ENCODE results near the gene INPP5D. TPM values are rescaled to one million over a fixed set of nuclear protein-coding genes. Genes with fewer than 3 reads are reported as not detected.
"Not testable (repeated sequence)": the region's sequence is repeated elsewhere in the genome, so short reads cannot be mapped to it uniquely, and the experiment has no call there.

INPP5D gene
- polyA plus RNA-seq, 1 donor from 2014 or later = 220 TPM

- peak overlapping the region in 1 of 3 donors; percentile 67 for H3K27ac Mint-ChIP-seq
- H3K9me3 Mint-ChIP-seq = no peaks in the 10 kb centered on the region
- peak overlapping the region in 1 of 4 donors; percentile 23 for H3K4me3 Mint-ChIP-seq
- peaks cover 5% of the 10 kb centered on the region for H3K36me3 Mint-ChIP-seq
- H3K27me3 Mint-ChIP-seq = no peaks in the 10 kb centered on the region
- H3K4me1 Mint-ChIP-seq = peaks cover 18 to 25% (median 18%) of the 10 kb centered on the region in 3 donors
Observed at GRCh38 chr2:233146194-233146593, 86.1 kb downstream of the INPP5D start.

- Mint-ChIP-seq H3K27ac (no peak overlapping the region), H3K36me3 (peaks cover 10% of the 10 kb centered on the region), H3K4me1 (peaks cover 7 to 14% (median 8%) of the 10 kb centered on the region in 3 donors), H3K9me3 (no peaks in the 10 kb centered on the region), H3K4me3 (no peak overlapping the region), H3K27me3 (no peaks in the 10 kb centered on the region)
Observed at GRCh38 chr2:233147136-233147828, 87.1 kb downstream of the INPP5D start.

DNA sequence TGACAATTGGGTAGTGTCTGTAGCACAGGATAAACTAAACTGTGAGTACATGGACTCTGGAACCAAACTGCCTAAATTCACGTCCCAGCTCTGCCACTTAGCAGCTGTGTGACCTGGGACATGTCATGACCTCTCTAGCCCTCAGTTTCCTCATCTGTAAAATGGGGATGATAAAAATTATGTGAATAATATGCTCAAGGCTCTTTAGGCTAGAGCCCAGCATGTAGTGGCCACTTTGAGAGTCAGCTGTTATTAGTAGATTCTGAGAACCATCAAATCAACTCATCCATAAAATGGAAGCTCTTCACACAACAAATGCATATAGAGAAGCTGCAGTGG is 87.7 kb downstream of the INPP5D start:
- Mint-ChIP-seq H3K4me1 (peaks cover 2 to 10% (median 3%) of the 10 kb centered on the region in 3 donors), H3K9me3 (no peaks in the 10 kb centered on the region)

GRCh38 chr2:233148354-233148753 is 88.2 kb downstream of the INPP5D start:
- Mint-ChIP-seq H3K36me3 (peaks cover 12% of the 10 kb centered on the region), H3K27me3 (no peaks in the 10 kb centered on the region), H3K4me3 (peak overlapping the region in 1 of 4 donors; percentile 1), H3K27ac (peak overlapping the region in 1 of 3 donors; percentile 37), H3K9me3 (no peaks in the 10 kb centered on the region), H3K4me1 (peaks cover 0 to 7% (median 1%) of the 10 kb centered on the region in 3 donors)

More for the DNA sequence above, 87.7 kb downstream of the INPP5D start:
- H3K4me3 Mint-ChIP-seq = no peak overlapping the region
- no peaks in the 10 kb centered on the region for H3K27me3 Mint-ChIP-seq
- H3K27ac Mint-ChIP-seq = peak overlapping the region in 1 of 3 donors; percentile 37
- peaks cover 12% of the 10 kb centered on the region for H3K36me3 Mint-ChIP-seq

DNA sequence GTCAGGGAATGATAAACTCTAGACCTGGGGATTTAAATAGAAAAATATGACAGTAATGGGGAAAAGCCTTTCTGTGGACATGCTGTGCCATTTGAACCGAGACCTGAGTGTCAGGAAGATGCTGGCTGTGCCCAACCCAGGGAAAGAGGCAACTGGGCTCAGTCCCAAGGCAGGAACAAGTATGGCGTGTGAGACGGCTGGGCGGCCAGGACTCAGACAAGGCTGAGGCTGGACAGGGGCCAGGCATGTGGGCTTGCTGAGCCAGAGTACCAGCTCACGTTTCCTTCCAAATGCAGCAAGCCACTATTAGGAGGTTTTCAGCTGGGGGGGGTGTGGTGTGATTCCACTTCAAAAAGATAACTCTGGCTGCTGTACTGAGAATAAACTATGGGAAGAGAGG is 92.4 kb downstream of the INPP5D start:
- Mint-ChIP-seq H3K4me3 (peak overlapping the region in 1 of 4 donors; percentile 3), H3K27ac (peak overlapping the region; percentile 4 to 68 (median 14)), H3K9me3 (no peaks in the 10 kb centered on the region), H3K4me1 (peaks cover 0 to 2% (median 0%) of the 10 kb centered on the region in 3 donors), H3K27me3 (no peaks in the 10 kb centered on the region), H3K36me3 (peaks cover 12% of the 10 kb centered on the region)

DNA sequence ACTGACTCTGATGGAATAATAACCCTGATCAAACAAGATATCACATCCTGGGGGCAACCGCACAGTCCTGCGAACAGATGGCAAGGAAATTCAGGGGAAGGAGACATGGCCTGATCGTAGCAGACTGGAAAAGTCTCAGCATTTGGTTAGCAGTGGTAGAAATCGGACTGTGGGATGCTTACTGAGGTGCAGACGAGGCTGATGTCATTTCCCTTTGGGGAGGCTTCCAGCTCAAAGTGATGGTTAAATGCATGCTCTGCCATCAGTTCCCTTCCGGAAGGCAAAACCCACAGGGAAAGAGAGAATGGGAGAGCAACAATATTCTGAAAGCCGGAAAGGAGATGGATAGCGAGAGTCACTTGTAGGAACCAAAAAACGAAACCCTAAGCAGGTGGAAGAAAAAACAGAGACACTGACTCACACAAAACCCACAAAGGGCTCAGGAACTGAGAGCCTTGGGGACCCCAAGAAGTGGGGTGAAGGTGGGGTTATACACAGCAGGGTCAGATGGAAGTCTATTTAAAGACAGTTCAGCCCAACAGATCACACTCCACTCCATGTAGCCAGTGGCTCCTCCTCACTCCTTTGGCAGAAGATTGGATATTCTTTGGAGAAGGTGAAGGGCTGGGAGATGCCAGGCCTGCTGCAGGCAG is 93.1 kb downstream of the INPP5D start:
- Mint-ChIP-seq H3K27ac (peak overlapping the region; percentile 4 to 87 (median 68)), H3K4me3 (peak overlapping the region in 1 of 4 donors; percentile 3), H3K9me3 (no peaks in the 10 kb centered on the region), H3K4me1 (peaks cover 0 to 2% (median 0%) of the 10 kb centered on the region in 3 donors), H3K36me3 (peaks cover 12% of the 10 kb centered on the region), H3K27me3 (no peaks in the 10 kb centered on the region)

DNA sequence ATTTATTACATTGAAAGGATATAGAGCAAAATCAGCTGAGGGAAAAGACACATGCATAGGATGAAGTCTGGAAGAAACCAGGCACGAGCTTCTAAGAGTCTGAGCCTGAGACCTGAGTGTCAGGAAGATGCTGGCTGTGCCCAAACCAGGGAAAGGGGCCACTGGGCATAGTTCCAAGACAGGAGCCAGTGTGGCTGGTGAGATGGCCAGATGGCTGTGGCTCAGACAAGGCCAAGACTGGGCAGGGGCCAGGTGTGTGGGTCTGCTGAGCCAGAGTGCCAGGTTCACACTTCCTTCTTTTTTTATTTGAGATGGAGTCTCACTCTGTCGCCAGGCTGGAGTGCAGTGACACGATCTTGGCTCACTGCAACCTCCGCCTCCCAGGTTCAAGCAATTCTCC is 95.9 kb downstream of the INPP5D start:
- peaks cover 0 to 1% (median 0%) of the 10 kb centered on the region in 3 donors for H3K4me1 Mint-ChIP-seq
- H3K4me3 Mint-ChIP-seq = no peak overlapping the region
- H3K36me3 Mint-ChIP-seq = peaks cover 12% of the 10 kb centered on the region

DNA sequence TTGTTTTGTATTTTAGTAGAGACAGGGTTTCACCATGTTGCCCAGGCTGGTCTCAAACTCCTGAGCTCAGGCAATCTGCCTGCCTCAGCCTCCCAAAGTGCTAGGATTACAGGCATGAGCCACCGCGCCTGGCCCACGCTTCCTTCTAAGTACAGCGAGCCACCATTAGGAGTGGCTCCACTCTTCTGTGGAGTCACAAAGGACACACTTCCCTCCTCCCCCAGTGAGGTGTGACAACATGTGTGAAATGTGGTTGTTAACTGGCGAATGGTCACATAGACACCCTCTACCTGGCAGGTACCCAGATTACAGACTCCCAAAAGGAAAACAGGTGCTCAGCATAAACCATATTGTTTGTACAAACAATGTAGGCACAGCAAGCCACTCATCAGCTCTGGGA is 96.3 kb downstream of the INPP5D start:
- H3K4me1 Mint-ChIP-seq = not testable (repeated sequence)

More for the DNA sequence above, 95.9 kb downstream of the INPP5D start:
- Mint-ChIP-seq H3K27ac (peak overlapping the region in 2 of 3 donors; percentile 19 to 28), H3K27me3 (no peaks in the 10 kb centered on the region), H3K9me3 (no peaks in the 10 kb centered on the region)

DNA sequence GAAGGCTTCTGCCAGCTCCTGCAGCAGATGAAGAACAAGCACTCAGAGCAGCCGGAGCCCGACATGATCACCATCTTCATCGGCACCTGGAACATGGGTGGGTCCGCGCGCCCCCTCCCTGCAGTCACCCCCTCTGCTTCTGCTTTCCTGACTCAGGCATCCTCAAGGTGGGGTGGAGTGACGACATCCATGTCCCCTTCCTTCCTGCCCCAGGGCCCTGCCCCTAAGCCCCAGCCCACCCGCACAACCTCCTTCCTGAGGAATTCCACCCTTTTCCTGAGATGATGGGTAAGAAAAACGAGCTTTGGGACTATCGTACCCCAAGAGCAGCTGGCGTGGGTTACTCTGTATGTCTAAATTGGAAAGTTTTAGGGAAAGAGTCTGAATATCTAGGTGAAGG is 101.6 kb downstream of the INPP5D start:
- Mint-ChIP-seq H3K4me3 (no peak overlapping the region), H3K36me3 (no peaks in the 10 kb centered on the region)

More for the DNA sequence above, 96.3 kb downstream of the INPP5D start:
- H3K27ac Mint-ChIP-seq = peak overlapping the region; percentile 28 to 73 (median 47)
- H3K9me3 Mint-ChIP-seq, H3K27me3 Mint-ChIP-seq: not testable (repeated sequence)
- H3K4me3 Mint-ChIP-seq = peak overlapping the region in 1 of 4 donors; percentile 23
- H3K36me3 Mint-ChIP-seq = peaks cover 12% of the 10 kb centered on the region

GRCh38 chr2:233162770-233163169 is 102.6 kb downstream of the INPP5D start:
- no peaks in the 10 kb centered on the region for H3K27me3 Mint-ChIP-seq
- no peaks in the 10 kb centered on the region for H3K4me1 Mint-ChIP-seq
- H3K36me3 Mint-ChIP-seq = no peaks in the 10 kb centered on the region
- H3K4me3 Mint-ChIP-seq = no peak overlapping the region
- no peak overlapping the region for H3K27ac Mint-ChIP-seq
- no peaks in the 10 kb centered on the region for H3K9me3 Mint-ChIP-seq

More for the DNA sequence above, 101.6 kb downstream of the INPP5D start:
- no peak overlapping the region for H3K27ac Mint-ChIP-seq
- no peaks in the 10 kb centered on the region for H3K27me3 Mint-ChIP-seq
- H3K4me1 Mint-ChIP-seq = no peaks in the 10 kb centered on the region
- no peaks in the 10 kb centered on the region for H3K9me3 Mint-ChIP-seq

DNA sequence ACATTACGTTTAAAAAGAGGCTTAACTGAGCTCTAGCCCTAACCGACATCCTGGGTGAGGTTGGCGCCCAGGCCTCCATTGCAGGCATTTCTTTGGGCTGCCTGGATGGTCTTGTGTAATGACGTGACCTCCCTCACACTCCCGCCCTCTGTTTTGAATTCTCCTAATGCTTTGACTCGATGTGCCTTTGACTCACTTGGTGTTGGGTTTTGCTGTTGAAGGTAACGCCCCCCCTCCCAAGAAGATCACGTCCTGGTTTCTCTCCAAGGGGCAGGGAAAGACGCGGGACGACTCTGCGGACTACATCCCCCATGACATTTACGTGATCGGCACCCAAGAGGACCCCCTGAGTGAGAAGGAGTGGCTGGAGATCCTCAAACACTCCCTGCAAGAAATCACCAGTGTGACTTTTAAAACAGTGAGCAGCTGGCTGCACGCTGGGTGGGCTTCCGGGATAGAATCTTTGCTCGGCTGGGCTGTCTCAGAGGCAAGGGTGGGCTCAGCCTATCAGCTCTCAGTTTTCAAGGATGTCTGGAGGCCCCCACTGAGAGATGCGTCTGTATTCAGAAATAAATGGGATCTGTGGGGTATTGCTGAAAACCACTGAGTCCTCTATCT is 103.5 kb downstream of the INPP5D start:
- Mint-ChIP-seq H3K9me3 (no peaks in the 10 kb centered on the region), H3K4me1 (no peaks in the 10 kb centered on the region), H3K27me3 (no peaks in the 10 kb centered on the region), H3K27ac (peak overlapping the region in 2 of 3 donors; percentile 13 to 25), H3K36me3 (no peaks in the 10 kb centered on the region), H3K4me3 (peak overlapping the region in 1 of 4 donors; percentile 25)

DNA sequence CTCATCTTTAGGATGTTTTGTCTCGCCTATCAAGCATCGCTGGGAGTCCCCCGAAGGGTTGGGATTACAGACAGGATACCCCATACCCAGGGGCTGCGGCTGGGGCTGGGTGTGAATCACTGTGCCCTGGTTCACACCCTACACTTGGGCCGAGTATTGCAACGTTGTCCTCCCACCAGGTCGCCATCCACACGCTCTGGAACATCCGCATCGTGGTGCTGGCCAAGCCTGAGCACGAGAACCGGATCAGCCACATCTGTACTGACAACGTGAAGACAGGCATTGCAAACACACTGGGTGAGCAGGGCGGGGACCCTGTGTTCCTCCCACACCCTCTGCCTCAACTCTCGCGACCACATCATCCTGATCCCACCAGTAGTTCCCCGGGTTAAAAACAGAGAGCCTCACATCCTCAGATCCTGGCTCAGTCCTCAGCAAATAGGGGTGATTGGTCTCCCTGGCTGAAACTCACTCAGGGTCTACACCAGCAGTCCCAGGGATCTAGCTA is 104.0 kb downstream of the INPP5D start:
- Mint-ChIP-seq H3K9me3 (no peaks in the 10 kb centered on the region), H3K4me1 (no peaks in the 10 kb centered on the region), H3K36me3 (peaks cover 2% of the 10 kb centered on the region), H3K27ac (no peak overlapping the region), H3K27me3 (no peaks in the 10 kb centered on the region), H3K4me3 (no peak overlapping the region)

- Mint-ChIP-seq H3K27me3 (no peaks in the 10 kb centered on the region), H3K27ac (no peak overlapping the region), H3K9me3 (no peaks in the 10 kb centered on the region), H3K36me3 (peaks cover 2% of the 10 kb centered on the region), H3K4me3 (no peak overlapping the region), H3K4me1 (no peaks in the 10 kb centered on the region)
Observed at GRCh38 chr2:233164967-233165366, 104.8 kb downstream of the INPP5D start.

- Mint-ChIP-seq H3K4me3 (no peak overlapping the region), H3K27ac (no peak overlapping the region), H3K36me3 (peaks cover 2% of the 10 kb centered on the region), H3K9me3 (no peaks in the 10 kb centered on the region), H3K4me1 (no peaks in the 10 kb centered on the region), H3K27me3 (no peaks in the 10 kb centered on the region)
Observed at GRCh38 chr2:233165543-233165894, 105.4 kb downstream of the INPP5D start.
